MM.1S (cell line): Measurements from ENCODE around the gene OTOS.

ENCODE experiments used
- DNase-seq: peaks from one replicate; pipeline ENCODE4 v3.0.0-alpha.2; 2015
- H2AFZ ChIP-seq: fragments of 300-600 bp; sonication (generic); 2 replicates; pipeline ENCODE4 v1.6.0; 2016; ENCODE audit warnings: antibody characterized with exemption, low read length
- H3F3A ChIP-seq: fragments of 300-600 bp; sonication (generic); 2 replicates; pipeline ENCODE4 v1.6.1; 2016; ENCODE audit warnings: mild to moderate bottlenecking, antibody characterized with exemption, low read length, moderate library complexity, mixed read lengths; ENCODE audit not compliant: insufficient read depth
- H3K27ac ChIP-seq: fragments of 300-600 bp; sonication (generic); 2 replicates; pipeline ENCODE4 v1.5.1; 2016; ENCODE audit warnings: mild to moderate bottlenecking, low read length
- H3K27me3 ChIP-seq: fragments of 300-600 bp; sonication (generic); replicated peaks from 2 replicates; pipeline ENCODE4 v1.6.0; 2016; ENCODE audit warnings: low read length; ENCODE audit not compliant: insufficient read depth
- H3K36me3 ChIP-seq: fragments of 300-600 bp; sonication (generic); replicated peaks from 2 replicates; pipeline ENCODE4 v1.6.1; 2016; ENCODE audit warnings: mild to moderate bottlenecking, low read length, mixed read lengths; ENCODE audit not compliant: insufficient read depth
- H3K4me1 ChIP-seq: fragments of 300-600 bp; sonication (generic); 2 replicates; pipeline ENCODE4 v1.6.1; 2016; ENCODE audit warnings: low read length, mixed read lengths
- H3K4me2 ChIP-seq: fragments of 300-600 bp; sonication (generic); 2 replicates; pipeline ENCODE4 v1.6.0; 2016; ENCODE audit warnings: low read depth, low read length
- H3K4me3 ChIP-seq: fragments of 300-600 bp; sonication (generic); 2 replicates; pipeline ENCODE4 v1.5.1; 2016; ENCODE audit warnings: low read length, mixed read lengths
- H3K79me2 ChIP-seq: fragments of 300-600 bp; sonication (generic); 2 replicates; pipeline ENCODE4 v1.6.1; 2016; ENCODE audit warnings: mixed run types, low read length, mixed read lengths
- H3K9ac ChIP-seq: fragments of 300-600 bp; sonication (generic); 2 replicates; pipeline ENCODE4 v1.6.1; 2016; ENCODE audit warnings: low read length, mixed read lengths
- H3K9me2 ChIP-seq: fragments of 300-600 bp; sonication (generic); replicated peaks from 2 replicates; pipeline ENCODE4 v1.6.1; 2016; ENCODE audit warnings: mild to moderate bottlenecking, low read length, mixed read lengths; ENCODE audit not compliant: insufficient read depth
- H3K9me3 ChIP-seq: fragments of 300-600 bp; sonication (generic); replicated peaks from 2 replicates; pipeline ENCODE4 v1.6.1; 2016; ENCODE audit warnings: mild to moderate bottlenecking, low read length, mixed read lengths; ENCODE audit not compliant: insufficient read depth
- H4K20me1 ChIP-seq: fragments of 300-600 bp; sonication (generic); 2 replicates; pipeline ENCODE4 v1.6.1; 2016; ENCODE audit warnings: mild to moderate bottlenecking, low read length, moderate library complexity, mixed read lengths; ENCODE audit not compliant: insufficient read depth
- EZH2 ChIP-seq: fragments of 300-600 bp; sonication (generic); optimal IDR thresholded peaks from 2 replicates; pipeline ENCODE3; 2017; ENCODE audit warnings: low read depth, mild to moderate bottlenecking, antibody characterized with exemption, low read length, mixed read lengths
- EZH2phosphoT487 ChIP-seq: fragments of 300-600 bp; sonication (generic); IDR thresholded peaks from 2 replicates; pipeline ENCODE4 v1.6.1; 2018; ENCODE audit warnings: antibody characterized with exemption, low read length
- TF ChIP-seq, protein P1 (sequence below): fragments of 300-600 bp; sonication (generic); IDR thresholded peaks from 2 replicates; pipeline ENCODE4 v1.5.1; 2016; ENCODE audit warnings: antibody characterized with exemption, low read length, mixed read lengths

The OTOS gene

DNA sequence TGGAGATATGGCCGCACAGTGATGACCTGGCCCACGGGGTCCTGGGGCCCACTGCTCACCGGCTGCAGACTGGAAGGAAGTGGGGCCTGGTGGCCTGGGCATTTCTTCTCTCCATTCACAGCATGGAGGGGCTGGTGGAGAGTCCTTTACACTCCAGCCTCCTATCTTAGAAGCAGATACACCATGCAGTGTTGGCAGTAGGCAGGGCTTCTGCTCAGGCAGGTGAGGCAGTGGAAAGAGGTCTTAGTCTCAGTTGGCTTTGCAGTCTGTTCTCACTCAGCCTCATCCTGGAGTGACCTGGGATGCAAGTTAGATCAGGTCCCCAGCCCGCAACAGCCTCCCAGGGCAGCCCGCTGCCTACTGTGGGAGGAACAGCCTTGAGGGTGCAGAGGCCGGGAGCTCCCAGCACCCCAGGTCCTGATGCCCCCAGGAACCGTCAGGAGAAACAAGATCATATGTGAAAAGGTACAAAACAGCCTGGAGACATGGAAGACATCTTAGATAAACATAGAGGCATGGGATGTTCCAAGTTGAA, 45.8 kb upstream of the OTOS start:
- Histone ChIP-seq H3K4me3 (no peak overlapping the region), H3K27ac (no peak overlapping the region), H3K9me3 (no peaks in the 10 kb centered on the region), H2AFZ (no peak overlapping the region), H3K79me2 (no peaks in the 10 kb centered on the region), H3K4me2 (no peak overlapping the region), H3K9ac (no peak overlapping the region), H3K27me3 (peaks cover 64% of the 10 kb centered on the region), H3F3A (no peaks in the 10 kb centered on the region), H3K9me2 (no peaks in the 10 kb centered on the region), H3K36me3 (no peaks in the 10 kb centered on the region), H3K4me1 (no peaks in the 10 kb centered on the region), H4K20me1 (no peaks in the 10 kb centered on the region)
- TF ChIP-seq, protein P1, sequence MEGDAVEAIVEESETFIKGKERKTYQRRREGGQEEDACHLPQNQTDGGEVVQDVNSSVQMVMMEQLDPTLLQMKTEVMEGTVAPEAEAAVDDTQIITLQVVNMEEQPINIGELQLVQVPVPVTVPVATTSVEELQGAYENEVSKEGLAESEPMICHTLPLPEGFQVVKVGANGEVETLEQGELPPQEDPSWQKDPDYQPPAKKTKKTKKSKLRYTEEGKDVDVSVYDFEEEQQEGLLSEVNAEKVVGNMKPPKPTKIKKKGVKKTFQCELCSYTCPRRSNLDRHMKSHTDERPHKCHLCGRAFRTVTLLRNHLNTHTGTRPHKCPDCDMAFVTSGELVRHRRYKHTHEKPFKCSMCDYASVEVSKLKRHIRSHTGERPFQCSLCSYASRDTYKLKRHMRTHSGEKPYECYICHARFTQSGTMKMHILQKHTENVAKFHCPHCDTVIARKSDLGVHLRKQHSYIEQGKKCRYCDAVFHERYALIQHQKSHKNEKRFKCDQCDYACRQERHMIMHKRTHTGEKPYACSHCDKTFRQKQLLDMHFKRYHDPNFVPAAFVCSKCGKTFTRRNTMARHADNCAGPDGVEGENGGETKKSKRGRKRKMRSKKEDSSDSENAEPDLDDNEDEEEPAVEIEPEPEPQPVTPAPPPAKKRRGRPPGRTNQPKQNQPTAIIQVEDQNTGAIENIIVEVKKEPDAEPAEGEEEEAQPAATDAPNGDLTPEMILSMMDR, result no peak
- TF ChIP-seq EZH2phosphoT487 (no peak), EZH2 (no peak)
- no peak for DNase-seq

DNA sequence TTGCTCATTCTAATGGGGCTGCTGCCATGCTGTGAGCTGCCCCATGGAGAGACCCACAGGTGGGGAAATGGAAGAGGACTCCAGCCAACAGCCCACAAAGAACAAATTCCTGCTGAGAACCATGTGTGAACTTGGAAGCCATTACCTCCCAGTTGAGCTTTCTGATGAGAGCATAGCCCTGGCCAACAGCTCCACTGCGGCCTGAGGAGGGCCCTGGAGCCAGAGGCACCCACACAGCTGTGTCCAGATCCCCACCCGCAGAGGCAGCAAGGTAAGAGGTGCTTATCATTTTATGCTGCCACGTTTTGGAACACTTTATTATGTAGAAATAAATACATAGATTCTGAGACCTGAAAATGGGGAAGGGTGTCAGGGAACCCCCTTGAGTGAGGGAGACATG, 44.2 kb upstream of the OTOS start:
- peaks cover 48% of the 10 kb centered on the region for H3K27me3 ChIP-seq
- TF ChIP-seq EZH2phosphoT487 (no peak), EZH2 (no peak)
- TF ChIP-seq, protein P1, result no peak

DNA sequence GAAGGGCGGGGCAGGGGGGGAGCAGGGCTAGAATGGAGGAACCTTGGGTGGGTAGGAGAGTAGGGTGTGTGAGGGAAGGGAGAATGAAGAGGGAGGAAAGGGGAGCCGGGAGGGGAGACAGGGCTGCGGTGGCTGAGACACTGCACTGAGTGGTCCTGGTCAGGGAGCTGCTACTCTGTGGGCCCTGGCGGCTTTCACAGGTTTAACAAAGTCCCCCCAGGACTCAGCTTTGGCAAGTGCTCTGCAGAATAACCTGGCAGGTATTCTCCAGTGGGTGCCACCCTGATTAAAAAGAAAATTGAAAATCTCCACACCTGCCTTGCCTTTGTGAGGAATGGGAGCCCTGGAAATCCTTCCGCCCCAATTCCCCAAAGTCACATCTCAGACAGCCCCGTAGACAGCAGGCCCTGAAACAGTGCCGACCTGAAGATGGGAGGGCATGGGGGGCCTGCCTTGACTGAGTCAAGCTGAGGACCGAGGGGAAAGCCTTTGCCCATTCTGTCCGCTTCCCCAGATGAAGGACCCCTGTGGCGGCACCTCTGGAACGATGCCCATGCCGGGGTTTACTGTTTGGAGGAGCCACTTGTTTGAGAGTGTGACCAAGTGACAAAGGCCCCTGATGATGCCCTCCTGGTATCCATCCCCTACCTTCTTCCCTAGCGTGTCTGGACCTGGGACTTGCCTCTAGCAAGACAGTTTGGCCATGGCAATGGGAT, 43.6 kb upstream of the OTOS start:
- no peak for DNase-seq
- no peaks in the 10 kb centered on the region for H3K36me3 ChIP-seq
- no peaks in the 10 kb centered on the region for H3K79me2 ChIP-seq
- H3K27me3 ChIP-seq, result peaks cover 42% of the 10 kb centered on the region
- H2AFZ ChIP-seq, result no peak overlapping the region
- no peak overlapping the region for H3K27ac ChIP-seq
- no peaks in the 10 kb centered on the region for H3F3A ChIP-seq
- H3K4me1 ChIP-seq, result no peaks in the 10 kb centered on the region
- H3K9ac ChIP-seq, result no peak overlapping the region
- TF ChIP-seq, protein P1, result no peak
- TF ChIP-seq EZH2 (no peak), EZH2phosphoT487 (no peak)
- H3K9me2 ChIP-seq, result no peaks in the 10 kb centered on the region
- no peaks in the 10 kb centered on the region for H4K20me1 ChIP-seq
- H3K9me3 ChIP-seq, result no peaks in the 10 kb centered on the region
- H3K4me3 ChIP-seq, result no peak overlapping the region
- H3K4me2 ChIP-seq, result no peak overlapping the region

More for the DNA sequence above, 44.2 kb upstream of the OTOS start:
- Histone ChIP-seq H3K4me2 (no peak overlapping the region), H4K20me1 (no peaks in the 10 kb centered on the region), H3K9me2 (no peaks in the 10 kb centered on the region), H2AFZ (no peak overlapping the region), H3K9me3 (no peaks in the 10 kb centered on the region), H3K79me2 (no peaks in the 10 kb centered on the region), H3K4me3 (no peak overlapping the region), H3K9ac (no peak overlapping the region), H3F3A (no peaks in the 10 kb centered on the region), H3K27ac (no peak overlapping the region), H3K4me1 (no peaks in the 10 kb centered on the region), H3K36me3 (no peaks in the 10 kb centered on the region)
- no peak for DNase-seq
